ENCODE data around the gene ERBB2. TPM values are rescaled to one million over a fixed set of nuclear protein-coding genes. Genes with fewer than 3 reads are reported as not detected.

ERBB2 gene
- total RNA-seq = 10 to 100 TPM in 5 of 6 experiments, 1 to 10 TPM in 1; 8.9 to 40.4 (median 26.2) TPM
- long read RNA-seq, partial matches to known transcripts = 0 of 1 reads
- long read RNA-seq, other reads (novel, unspliced or antisense) = 1 of 1 reads

GRCh38 chr17:39699818-39700147 is at the start of gene ERBB2:
Gene ERBB2 (plus strand): TSS chr17:39700064. CDS start chr17:39700239, 175 bp downstream.
- intact Hi-C loops (cut with DNase I) = no loop called here
- H3K27ac ChIP-seq = peak within 1 kb of the TSS; percentile 34 to 95 (median 35)
- H3K36me3 ChIP-seq = no peaks in the 10 kb centered on the region
- no peaks in the 10 kb centered on the region for H3K9me3 ChIP-seq
- WGBS (ENCODE audit: insufficient coverage, low coverage, low lambda C conversion rate, missing lambda C conversion rate) = 1% methylated on average over 12 of the region's 20 CpGs
- peaks cover 0 to 55% (median 27%) of the 10 kb centered on the region in 4 donors for H3K4me1 ChIP-seq
- DNase-seq (peak in 1 of 3 donors; percentile 59), ATAC-seq (peak in 3 of 4 donors; percentile 13 to 45 (median 31))
- TF ChIP-seq POLR2A (IDR thresholded peaks at IDR 0.05) (peak; percentile 42), CTCF (IDR thresholded peaks at IDR 0.05) (no peak)
- H3K4me3 ChIP-seq = peak within 1 kb of the TSS; percentile 54 to 78 (median 62)
- no peaks in the 10 kb centered on the region for H3K27me3 ChIP-seq

- Histone ChIP-seq H3K9me3 (no peaks in the 10 kb centered on the region), H3K27me3 (no peaks in the 10 kb centered on the region), H3K36me3 (no peaks in the 10 kb centered on the region), H3K4me1 (peaks cover 0 to 7% (median 0%) of the 10 kb centered on the region in 4 donors), H3K4me3 (no peak overlapping the region), H3K27ac (no peak overlapping the region)
- intact Hi-C loops (cut with DNase I) = no loop called here
- ATAC-seq (no peak), DNase-seq (no peak)
- 92% methylated on average over 11 of the region's 11 CpGs for WGBS (ENCODE audit: insufficient coverage, low coverage, low lambda C conversion rate, missing lambda C conversion rate)
- TF ChIP-seq POLR2A (IDR thresholded peaks at IDR 0.05) (no peak), CTCF (IDR thresholded peaks at IDR 0.05) (no peak)
These were observed 49.7 kb upstream of the ERBB2 start for GRCh38 chr17:39650121-39650579.

- Histone ChIP-seq H3K4me1 (peaks cover 0 to 7% (median 0%) of the 10 kb centered on the region in 4 donors), H3K36me3 (no peaks in the 10 kb centered on the region), H3K4me3 (no peak overlapping the region), H3K27ac (no peak overlapping the region), H3K9me3 (no peaks in the 10 kb centered on the region), H3K27me3 (no peaks in the 10 kb centered on the region)
- TF ChIP-seq CTCF (IDR thresholded peaks at IDR 0.05) = no peak
- TF ChIP-seq POLR2A (IDR thresholded peaks at IDR 0.05) = no peak
- no peak for DNase-seq
- 63% methylated on average over 4 of the region's 8 CpGs for WGBS (ENCODE audit: insufficient coverage, low coverage, low lambda C conversion rate, missing lambda C conversion rate)
- no peak for ATAC-seq
- intact Hi-C loops (cut with DNase I) = no loop called here
These were observed 47.8 kb upstream of the ERBB2 start for GRCh38 chr17:39651923-39652586.

- intact Hi-C loops (cut with DNase I) = no loop called here
- Histone ChIP-seq H3K4me1 (peaks cover 0 to 7% (median 0%) of the 10 kb centered on the region in 4 donors), H3K36me3 (no peaks in the 10 kb centered on the region), H3K9me3 (no peaks in the 10 kb centered on the region), H3K4me3 (no peak overlapping the region), H3K27me3 (no peaks in the 10 kb centered on the region), H3K27ac (no peak overlapping the region)
- ATAC-seq (peak in 2 of 4 donors; percentile 24 to 31), DNase-seq (no peak)
- 54% methylated on average over 5 of the region's 7 CpGs for WGBS (ENCODE audit: insufficient coverage, low coverage, low lambda C conversion rate, missing lambda C conversion rate)
- no peak for TF ChIP-seq POLR2A (IDR thresholded peaks at IDR 0.05)
- no peak for TF ChIP-seq CTCF (IDR thresholded peaks at IDR 0.05)
These were observed 47.1 kb upstream of the ERBB2 start for GRCh38 chr17:39652587-39653315.

All from right lobe of liver (tissue), 6 donors.